ENCODE data around the gene COA8. TPM values are rescaled to one million over a fixed set of nuclear protein-coding genes. Genes with fewer than 3 reads are reported as not detected.

The COA8 gene
- total and polyA plus RNA-seq, 9 of the 15 experiments (the other 6 are each of a cell fraction or from before 2014, with no cell fraction given), result 5.0 to 35.3 (median 25.7) TPM

GRCh38 chr14:103545219-103545914 lies 17.4 kb upstream of the COA8 start (continued):
- TF ChIP-seq, protein P1, sequence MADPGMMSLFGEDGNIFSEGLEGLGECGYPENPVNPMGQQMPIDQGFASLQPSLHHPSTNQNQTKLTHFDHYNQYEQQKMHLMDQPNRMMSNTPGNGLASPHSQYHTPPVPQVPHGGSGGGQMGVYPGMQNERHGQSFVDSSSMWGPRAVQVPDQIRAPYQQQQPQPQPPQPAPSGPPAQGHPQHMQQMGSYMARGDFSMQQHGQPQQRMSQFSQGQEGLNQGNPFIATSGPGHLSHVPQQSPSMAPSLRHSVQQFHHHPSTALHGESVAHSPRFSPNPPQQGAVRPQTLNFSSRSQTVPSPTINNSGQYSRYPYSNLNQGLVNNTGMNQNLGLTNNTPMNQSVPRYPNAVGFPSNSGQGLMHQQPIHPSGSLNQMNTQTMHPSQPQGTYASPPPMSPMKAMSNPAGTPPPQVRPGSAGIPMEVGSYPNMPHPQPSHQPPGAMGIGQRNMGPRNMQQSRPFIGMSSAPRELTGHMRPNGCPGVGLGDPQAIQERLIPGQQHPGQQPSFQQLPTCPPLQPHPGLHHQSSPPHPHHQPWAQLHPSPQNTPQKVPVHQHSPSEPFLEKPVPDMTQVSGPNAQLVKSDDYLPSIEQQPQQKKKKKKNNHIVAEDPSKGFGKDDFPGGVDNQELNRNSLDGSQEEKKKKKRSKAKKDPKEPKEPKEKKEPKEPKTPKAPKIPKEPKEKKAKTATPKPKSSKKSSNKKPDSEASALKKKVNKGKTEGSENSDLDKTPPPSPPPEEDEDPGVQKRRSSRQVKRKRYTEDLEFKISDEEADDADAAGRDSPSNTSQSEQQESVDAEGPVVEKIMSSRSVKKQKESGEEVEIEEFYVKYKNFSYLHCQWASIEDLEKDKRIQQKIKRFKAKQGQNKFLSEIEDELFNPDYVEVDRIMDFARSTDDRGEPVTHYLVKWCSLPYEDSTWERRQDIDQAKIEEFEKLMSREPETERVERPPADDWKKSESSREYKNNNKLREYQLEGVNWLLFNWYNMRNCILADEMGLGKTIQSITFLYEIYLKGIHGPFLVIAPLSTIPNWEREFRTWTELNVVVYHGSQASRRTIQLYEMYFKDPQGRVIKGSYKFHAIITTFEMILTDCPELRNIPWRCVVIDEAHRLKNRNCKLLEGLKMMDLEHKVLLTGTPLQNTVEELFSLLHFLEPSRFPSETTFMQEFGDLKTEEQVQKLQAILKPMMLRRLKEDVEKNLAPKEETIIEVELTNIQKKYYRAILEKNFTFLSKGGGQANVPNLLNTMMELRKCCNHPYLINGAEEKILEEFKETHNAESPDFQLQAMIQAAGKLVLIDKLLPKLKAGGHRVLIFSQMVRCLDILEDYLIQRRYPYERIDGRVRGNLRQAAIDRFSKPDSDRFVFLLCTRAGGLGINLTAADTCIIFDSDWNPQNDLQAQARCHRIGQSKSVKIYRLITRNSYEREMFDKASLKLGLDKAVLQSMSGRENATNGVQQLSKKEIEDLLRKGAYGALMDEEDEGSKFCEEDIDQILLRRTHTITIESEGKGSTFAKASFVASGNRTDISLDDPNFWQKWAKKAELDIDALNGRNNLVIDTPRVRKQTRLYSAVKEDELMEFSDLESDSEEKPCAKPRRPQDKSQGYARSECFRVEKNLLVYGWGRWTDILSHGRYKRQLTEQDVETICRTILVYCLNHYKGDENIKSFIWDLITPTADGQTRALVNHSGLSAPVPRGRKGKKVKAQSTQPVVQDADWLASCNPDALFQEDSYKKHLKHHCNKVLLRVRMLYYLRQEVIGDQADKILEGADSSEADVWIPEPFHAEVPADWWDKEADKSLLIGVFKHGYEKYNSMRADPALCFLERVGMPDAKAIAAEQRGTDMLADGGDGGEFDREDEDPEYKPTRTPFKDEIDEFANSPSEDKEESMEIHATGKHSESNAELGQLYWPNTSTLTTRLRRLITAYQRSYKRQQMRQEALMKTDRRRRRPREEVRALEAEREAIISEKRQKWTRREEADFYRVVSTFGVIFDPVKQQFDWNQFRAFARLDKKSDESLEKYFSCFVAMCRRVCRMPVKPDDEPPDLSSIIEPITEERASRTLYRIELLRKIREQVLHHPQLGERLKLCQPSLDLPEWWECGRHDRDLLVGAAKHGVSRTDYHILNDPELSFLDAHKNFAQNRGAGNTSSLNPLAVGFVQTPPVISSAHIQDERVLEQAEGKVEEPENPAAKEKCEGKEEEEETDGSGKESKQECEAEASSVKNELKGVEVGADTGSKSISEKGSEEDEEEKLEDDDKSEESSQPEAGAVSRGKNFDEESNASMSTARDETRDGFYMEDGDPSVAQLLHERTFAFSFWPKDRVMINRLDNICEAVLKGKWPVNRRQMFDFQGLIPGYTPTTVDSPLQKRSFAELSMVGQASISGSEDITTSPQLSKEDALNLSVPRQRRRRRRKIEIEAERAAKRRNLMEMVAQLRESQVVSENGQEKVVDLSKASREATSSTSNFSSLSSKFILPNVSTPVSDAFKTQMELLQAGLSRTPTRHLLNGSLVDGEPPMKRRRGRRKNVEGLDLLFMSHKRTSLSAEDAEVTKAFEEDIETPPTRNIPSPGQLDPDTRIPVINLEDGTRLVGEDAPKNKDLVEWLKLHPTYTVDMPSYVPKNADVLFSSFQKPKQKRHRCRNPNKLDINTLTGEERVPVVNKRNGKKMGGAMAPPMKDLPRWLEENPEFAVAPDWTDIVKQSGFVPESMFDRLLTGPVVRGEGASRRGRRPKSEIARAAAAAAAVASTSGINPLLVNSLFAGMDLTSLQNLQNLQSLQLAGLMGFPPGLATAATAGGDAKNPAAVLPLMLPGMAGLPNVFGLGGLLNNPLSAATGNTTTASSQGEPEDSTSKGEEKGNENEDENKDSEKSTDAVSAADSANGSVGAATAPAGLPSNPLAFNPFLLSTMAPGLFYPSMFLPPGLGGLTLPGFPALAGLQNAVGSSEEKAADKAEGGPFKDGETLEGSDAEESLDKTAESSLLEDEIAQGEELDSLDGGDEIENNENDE (IDR thresholded peaks at IDR 0.05; ENCODE audit: low read depth, low read length), result no peak
- TF ChIP-seq TFAM (CRISPR knock-in tag; conservative IDR thresholded peaks at IDR 0.05) (no peak), POLR2G (IDR thresholded peaks at IDR 0.05; ENCODE audit: low read depth, low read length) (no peak), ZNF407 (IDR thresholded peaks at IDR 0.05; ENCODE audit: low read depth) (no peak), GTF2F1 (IDR thresholded peaks at IDR 0.05; ENCODE audit: low read depth, low read length) (no peak)
